K562 (cell line): Measurements from ENCODE around the gene SIK3. TPM values are rescaled to one million over a fixed set of nuclear protein-coding genes. Genes with fewer than 3 reads are reported as not detected.

Experiments used
- BACH1 ChIP-seq: fragments of 200-800 bp; sonication (Bioruptor generic); IDR thresholded peaks from 2 replicates; pipeline ENCODE4 v1.6.1; 2016; ENCODE audit warnings: missing genetic modification characterization, missing compliant biosample characterization
- CBFA2T3 ChIP-seq: fragments of 450-650 bp; IDR thresholded peaks from 2 replicates; pipeline ENCODE4 v1.6.1; 2017
- CBX1 ChIP-seq: sonication (generic); IDR thresholded peaks from 2 replicates; pipeline ENCODE4 v1.6.1; 2016; ENCODE audit warnings: antibody characterized with exemption, low read depth, mild to moderate bottlenecking
- GTF2B ChIP-seq: IDR thresholded peaks from 2 replicates; pipeline ENCODE4 v1.6.1; 2011; ENCODE audit not compliant: insufficient read length; ENCODE audit errors: extremely low read depth
- PPARD ChIP-seq: fragments of 250-450 bp; sonication (Bioruptor Pico); IDR thresholded peaks from 2 replicates; pipeline ENCODE4 v1.8.0; 2022; ENCODE audit warnings: inconsistent platforms, mild to moderate bottlenecking, moderate library complexity
- SAP30 ChIP-seq: fragments of 200-600 bp; sonication (generic); IDR thresholded peaks from 2 replicates; pipeline ENCODE4 v1.6.1; 2012; ENCODE audit warnings: borderline replicate concordance, low read depth, mild to moderate bottlenecking, moderate library complexity, low read length, control low read depth, inconsistent platforms; ENCODE audit not compliant: insufficient read depth, poor library complexity, severe bottlenecking
- SIN3B ChIP-seq: fragments of 450-650 bp; IDR thresholded peaks from 2 replicates; pipeline ENCODE4 v1.6.1; 2017; ENCODE audit warnings: low read depth, mild to moderate bottlenecking, moderate library complexity
- SNIP1 ChIP-seq: fragments of 450-650 bp; IDR thresholded peaks from 2 replicates; pipeline ENCODE4 v1.7.1; 2017; ENCODE audit warnings: low read depth, mild to moderate bottlenecking
- ZNF561 ChIP-seq: fragments of 450-650 bp; formaldehyde crosslinking; conservative IDR thresholded peaks from 2 replicates; pipeline ENCODE4 v1.4.0; 2020; ENCODE audit warnings: mild to moderate bottlenecking, moderate library complexity
- ZNF76 ChIP-seq: fragments of 250-450 bp; sonication (Bioruptor Pico); IDR thresholded peaks from 2 replicates; pipeline ENCODE4 v1.4.0; 2020; ENCODE audit warnings: mild to moderate bottlenecking, moderate library complexity, borderline replicate concordance
- polyA plus RNA-seq, 8 experiments: library from polyadenylated mRNA; depleted of rRNA in 4 of 8; stranded (reverse) in 5 of 8; unstranded in 3 of 8; fragments of >200 nt; fragmentation: Nextera tagmentation in 2 of 8; fragmentation: Illumina TruSeq in 1 of 8; extraction: Ambion mirVana in 2 of 8; extraction: Trizol in 1 of 8; gene quantifications; 2 replicates each; pipeline versions ENCODE4 v1.2.1 to v1.2.3, GENCODE V29; 2011 to 2014; ENCODE audit warnings: inconsistent platforms in 1 of 8, missing spikeins in 1 of 8
- total RNA-seq, 7 experiments: library from RNA; depleted of rRNA in 6 of 7; stranded (reverse); fragments of >200 nt in 6 of 7; fragmentation: Illumina TruSeq in 2 of 7; extraction: Trizol in 2 of 7; gene quantifications; 2 replicates each; pipeline versions ENCODE4 v1.2.1 to v1.2.3, GENCODE V29; 2011 to 2021; ENCODE audit warnings: low replicate concordance in 1 of 7
- TF ChIP-seq, protein P1 (sequence below): IDR thresholded peaks from 2 replicates; pipeline ENCODE4 v1.6.1; 2014; ENCODE audit warnings: antibody characterized with exemption
- TF ChIP-seq, protein P2 (sequence below), 2 experiments: fragments of 150-350 bp in 1 of 2; IDR thresholded peaks; 2 replicates each; pipeline ENCODE4 v1.6.1; 2012 to 2016; ENCODE audit warnings: low read depth in 2 of 2, low read length in 2 of 2, mild to moderate bottlenecking in 1 of 2, moderate library complexity in 1 of 2
- TF ChIP-seq, protein P3 (sequence below): fragments of 450-650 bp; IDR thresholded peaks from 2 replicates; pipeline ENCODE4 v1.6.1; 2017; ENCODE audit warnings: antibody characterized with exemption, mild to moderate bottlenecking
- TF ChIP-seq, protein P4 (sequence below): fragments of 250-450 bp; sonication (Bioruptor Pico); IDR thresholded peaks from 2 replicates; pipeline ENCODE4 v1.5.0; 2022; ENCODE audit warnings: mild to moderate bottlenecking

The SIK3 gene
- total and polyA plus RNA-seq, 9 of the 15 experiments (the other 6 are each of a cell fraction or from before 2014, with no cell fraction given): 1.6 to 21.6 (median 8.0) TPM

DNA sequence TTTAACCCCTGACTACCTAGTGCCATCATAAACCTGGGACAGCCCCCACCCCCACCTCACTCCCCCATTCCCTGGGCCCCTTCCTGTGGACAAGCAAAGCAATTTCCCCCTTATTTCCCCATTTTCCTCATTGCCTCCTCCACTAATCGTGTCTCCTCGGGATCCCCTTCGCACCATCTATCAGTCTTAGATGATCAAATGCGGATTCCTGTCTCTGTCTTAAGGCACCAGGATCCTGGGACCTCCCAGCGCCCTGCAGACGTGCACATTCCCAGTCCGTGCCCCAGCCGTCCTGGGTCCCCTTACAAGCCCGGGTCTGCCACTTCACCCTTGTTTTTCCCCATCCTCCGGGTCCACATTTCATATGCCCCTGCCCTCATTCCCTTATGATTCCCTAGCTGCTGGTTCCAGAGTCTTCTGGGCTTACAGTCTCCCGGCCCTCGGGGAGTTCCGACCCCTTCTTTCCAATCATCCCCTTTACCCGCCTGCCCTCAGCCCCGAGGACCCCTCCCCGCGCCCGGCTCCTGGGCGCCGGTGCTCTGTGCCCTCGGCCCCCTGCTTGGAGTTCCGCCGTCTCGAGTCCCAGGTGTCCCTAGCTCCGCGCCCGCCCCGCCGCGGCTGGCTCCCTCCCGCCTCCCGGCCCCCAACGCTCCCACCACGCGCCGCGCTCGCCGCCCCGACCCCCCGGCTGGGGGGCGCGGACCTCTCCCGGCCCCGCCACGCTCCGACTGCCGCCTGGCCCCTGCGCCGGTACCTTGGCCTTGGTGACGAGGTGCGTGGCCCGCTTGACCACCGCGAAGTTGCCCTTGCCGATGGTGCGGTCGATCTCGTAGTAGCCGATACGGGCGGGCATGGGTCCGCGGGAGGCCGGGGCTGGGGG, 599 bp downstream of the SIK3 start (continued):
- peak; percentile 40 for TF ChIP-seq SAP30
- TF ChIP-seq, protein P1, sequence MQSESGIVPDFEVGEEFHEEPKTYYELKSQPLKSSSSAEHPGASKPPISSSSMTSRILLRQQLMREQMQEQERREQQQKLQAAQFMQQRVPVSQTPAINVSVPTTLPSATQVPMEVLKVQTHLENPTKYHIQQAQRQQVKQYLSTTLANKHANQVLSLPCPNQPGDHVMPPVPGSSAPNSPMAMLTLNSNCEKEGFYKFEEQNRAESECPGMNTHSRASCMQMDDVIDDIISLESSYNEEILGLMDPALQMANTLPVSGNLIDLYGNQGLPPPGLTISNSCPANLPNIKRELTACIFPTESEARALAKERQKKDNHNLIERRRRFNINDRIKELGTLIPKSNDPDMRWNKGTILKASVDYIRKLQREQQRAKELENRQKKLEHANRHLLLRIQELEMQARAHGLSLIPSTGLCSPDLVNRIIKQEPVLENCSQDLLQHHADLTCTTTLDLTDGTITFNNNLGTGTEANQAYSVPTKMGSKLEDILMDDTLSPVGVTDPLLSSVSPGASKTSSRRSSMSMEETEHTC: no peak
- TF ChIP-seq ZNF76 (CRISPR knock-in tag): no peak
- TF ChIP-seq, protein P2, sequence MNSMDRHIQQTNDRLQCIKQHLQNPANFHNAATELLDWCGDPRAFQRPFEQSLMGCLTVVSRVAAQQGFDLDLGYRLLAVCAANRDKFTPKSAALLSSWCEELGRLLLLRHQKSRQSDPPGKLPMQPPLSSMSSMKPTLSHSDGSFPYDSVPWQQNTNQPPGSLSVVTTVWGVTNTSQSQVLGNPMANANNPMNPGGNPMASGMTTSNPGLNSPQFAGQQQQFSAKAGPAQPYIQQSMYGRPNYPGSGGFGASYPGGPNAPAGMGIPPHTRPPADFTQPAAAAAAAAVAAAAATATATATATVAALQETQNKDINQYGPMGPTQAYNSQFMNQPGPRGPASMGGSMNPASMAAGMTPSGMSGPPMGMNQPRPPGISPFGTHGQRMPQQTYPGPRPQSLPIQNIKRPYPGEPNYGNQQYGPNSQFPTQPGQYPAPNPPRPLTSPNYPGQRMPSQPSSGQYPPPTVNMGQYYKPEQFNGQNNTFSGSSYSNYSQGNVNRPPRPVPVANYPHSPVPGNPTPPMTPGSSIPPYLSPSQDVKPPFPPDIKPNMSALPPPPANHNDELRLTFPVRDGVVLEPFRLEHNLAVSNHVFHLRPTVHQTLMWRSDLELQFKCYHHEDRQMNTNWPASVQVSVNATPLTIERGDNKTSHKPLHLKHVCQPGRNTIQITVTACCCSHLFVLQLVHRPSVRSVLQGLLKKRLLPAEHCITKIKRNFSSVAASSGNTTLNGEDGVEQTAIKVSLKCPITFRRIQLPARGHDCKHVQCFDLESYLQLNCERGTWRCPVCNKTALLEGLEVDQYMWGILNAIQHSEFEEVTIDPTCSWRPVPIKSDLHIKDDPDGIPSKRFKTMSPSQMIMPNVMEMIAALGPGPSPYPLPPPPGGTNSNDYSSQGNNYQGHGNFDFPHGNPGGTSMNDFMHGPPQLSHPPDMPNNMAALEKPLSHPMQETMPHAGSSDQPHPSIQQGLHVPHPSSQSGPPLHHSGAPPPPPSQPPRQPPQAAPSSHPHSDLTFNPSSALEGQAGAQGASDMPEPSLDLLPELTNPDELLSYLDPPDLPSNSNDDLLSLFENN (IDR thresholded peaks at IDR 0.05; ENCODE audit: low read depth in 2 of 2, low read length in 2 of 2): no peak
- no peak for TF ChIP-seq ZNF561
- TF ChIP-seq SIN3B: peak; percentile 62
- TF ChIP-seq GTF2B: no peak
- TF ChIP-seq, protein P3, sequence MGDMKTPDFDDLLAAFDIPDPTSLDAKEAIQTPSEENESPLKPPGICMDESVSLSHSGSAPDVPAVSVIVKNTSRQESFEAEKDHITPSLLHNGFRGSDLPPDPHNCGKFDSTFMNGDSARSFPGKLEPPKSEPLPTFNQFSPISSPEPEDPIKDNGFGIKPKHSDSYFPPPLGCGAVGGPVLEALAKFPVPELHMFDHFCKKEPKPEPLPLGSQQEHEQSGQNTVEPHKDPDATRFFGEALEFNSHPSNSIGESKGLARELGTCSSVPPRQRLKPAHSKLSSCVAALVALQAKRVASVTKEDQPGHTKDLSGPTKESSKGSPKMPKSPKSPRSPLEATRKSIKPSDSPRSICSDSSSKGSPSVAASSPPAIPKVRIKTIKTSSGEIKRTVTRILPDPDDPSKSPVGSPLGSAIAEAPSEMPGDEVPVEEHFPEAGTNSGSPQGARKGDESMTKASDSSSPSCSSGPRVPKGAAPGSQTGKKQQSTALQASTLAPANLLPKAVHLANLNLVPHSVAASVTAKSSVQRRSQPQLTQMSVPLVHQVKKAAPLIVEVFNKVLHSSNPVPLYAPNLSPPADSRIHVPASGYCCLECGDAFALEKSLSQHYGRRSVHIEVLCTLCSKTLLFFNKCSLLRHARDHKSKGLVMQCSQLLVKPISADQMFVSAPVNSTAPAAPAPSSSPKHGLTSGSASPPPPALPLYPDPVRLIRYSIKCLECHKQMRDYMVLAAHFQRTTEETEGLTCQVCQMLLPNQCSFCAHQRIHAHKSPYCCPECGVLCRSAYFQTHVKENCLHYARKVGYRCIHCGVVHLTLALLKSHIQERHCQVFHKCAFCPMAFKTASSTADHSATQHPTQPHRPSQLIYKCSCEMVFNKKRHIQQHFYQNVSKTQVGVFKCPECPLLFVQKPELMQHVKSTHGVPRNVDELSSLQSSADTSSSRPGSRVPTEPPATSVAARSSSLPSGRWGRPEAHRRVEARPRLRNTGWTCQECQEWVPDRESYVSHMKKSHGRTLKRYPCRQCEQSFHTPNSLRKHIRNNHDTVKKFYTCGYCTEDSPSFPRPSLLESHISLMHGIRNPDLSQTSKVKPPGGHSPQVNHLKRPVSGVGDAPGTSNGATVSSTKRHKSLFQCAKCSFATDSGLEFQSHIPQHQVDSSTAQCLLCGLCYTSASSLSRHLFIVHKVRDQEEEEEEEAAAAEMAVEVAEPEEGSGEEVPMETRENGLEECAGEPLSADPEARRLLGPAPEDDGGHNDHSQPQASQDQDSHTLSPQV: no peak
- TF ChIP-seq SNIP1: no peak
- TF ChIP-seq, protein P4, sequence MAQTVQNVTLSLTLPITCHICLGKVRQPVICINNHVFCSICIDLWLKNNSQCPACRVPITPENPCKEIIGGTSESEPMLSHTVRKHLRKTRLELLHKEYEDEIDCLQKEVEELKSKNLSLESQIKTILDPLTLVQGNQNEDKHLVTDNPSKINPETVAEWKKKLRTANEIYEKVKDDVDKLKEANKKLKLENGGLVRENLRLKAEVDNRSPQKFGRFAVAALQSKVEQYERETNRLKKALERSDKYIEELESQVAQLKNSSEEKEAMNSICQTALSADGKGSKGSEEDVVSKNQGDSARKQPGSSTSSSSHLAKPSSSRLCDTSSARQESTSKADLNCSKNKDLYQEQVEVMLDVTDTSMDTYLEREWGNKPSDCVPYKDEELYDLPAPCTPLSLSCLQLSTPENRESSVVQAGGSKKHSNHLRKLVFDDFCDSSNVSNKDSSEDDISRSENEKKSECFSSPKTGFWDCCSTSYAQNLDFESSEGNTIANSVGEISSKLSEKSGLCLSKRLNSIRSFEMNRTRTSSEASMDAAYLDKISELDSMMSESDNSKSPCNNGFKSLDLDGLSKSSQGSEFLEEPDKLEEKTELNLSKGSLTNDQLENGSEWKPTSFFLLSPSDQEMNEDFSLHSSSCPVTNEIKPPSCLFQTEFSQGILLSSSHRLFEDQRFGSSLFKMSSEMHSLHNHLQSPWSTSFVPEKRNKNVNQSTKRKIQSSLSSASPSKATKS (CRISPR knock-in tag): no peak
- no peak for TF ChIP-seq CBFA2T3
- TF ChIP-seq CBX1: no peak
- TF ChIP-seq PPARD (CRISPR knock-in tag): no peak
- no peak for TF ChIP-seq BACH1
